ENCODE results near the gene DDI2. TPM values are rescaled to one million over a fixed set of nuclear protein-coding genes. Genes with fewer than 3 reads are reported as not detected.
A peak's percentile ranks its signal among the peaks of the same experiment; 100 is the strongest.

The DDI2 gene
- total RNA-seq, 4 donors from 2014 or later: 21.9 to 79.0 (median 38.6) TPM

GRCh38 chr1:15683345-15684039 lies 66.2 kb downstream of the DDI2 start:
- H3K27ac ChIP-seq: peak overlapping the region; percentile 91 to 95 (median 94)
- 39 to 85% methylated on average over 6 to 13 of the region's 18 CpGs for WGBS, 2 donors
- no peak for TF ChIP-seq POLR2A (IDR thresholded peaks at IDR 0.05)
- TF ChIP-seq CTCF (IDR thresholded peaks at IDR 0.05): no peak
- H3K9me3 ChIP-seq: no peaks in the 10 kb centered on the region
- no peaks in the 10 kb centered on the region for H3K36me3 ChIP-seq
- no peaks in the 10 kb centered on the region for H3K27me3 ChIP-seq
- DNase-seq: no peak
- H3K4me3 ChIP-seq (replicated peaks in 1 of 3): peak overlapping the region; percentile 33 to 92 (median 72)
- H3K4me1 ChIP-seq: peaks cover 5 to 34% of the 10 kb centered on the region in 2 donors
- intact Hi-C loops (cut with DNase I): no loop called here

- no peaks in the 10 kb centered on the region for H3K36me3 ChIP-seq
- intact Hi-C loops (cut with DNase I): no loop called here
- peak; percentile 35 to 42 for DNase-seq
- peaks cover 5 to 34% of the 10 kb centered on the region in 2 donors for H3K4me1 ChIP-seq
- no peaks in the 10 kb centered on the region for H3K9me3 ChIP-seq
- peak within 1 kb of the TSS; percentile 33 to 92 (median 74) for H3K4me3 ChIP-seq (replicated peaks in 1 of 3)
- H3K27me3 ChIP-seq: no peaks in the 10 kb centered on the region
- peak within 1 kb of the TSS; percentile 91 to 95 (median 94) for H3K27ac ChIP-seq
- 0% methylated on average over 3 of the region's 52 CpGs; no CpG with 5 or more reads in 1 of the 2 donors for WGBS, 2 donors
- peak in 1 of 2 donors; percentile 69 for TF ChIP-seq POLR2A (IDR thresholded peaks at IDR 0.05)
- no peak for TF ChIP-seq CTCF (IDR thresholded peaks at IDR 0.05)
Observed at GRCh38 chr1:15684042-15684461, 66.8 kb downstream of the DDI2 start, which contains the start of gene PLEKHM2. TSS of gene PLEKHM2 (plus strand) at chr1:15684320. CDS start at chr1:15684559, 239 bp downstream.

GRCh38 chr1:15684468-15685291 lies 67.4 kb downstream of the DDI2 start:
- no peaks in the 10 kb centered on the region for H3K36me3 ChIP-seq
- intact Hi-C loops (cut with DNase I): no loop called here
- peaks cover 5 to 34% of the 10 kb centered on the region in 2 donors for H3K4me1 ChIP-seq
- peak overlapping the region; percentile 86 to 95 (median 94) for H3K27ac ChIP-seq
- peak overlapping the region; percentile 24 to 82 (median 74) for H3K4me3 ChIP-seq (replicated peaks in 1 of 3)
- H3K27me3 ChIP-seq: no peaks in the 10 kb centered on the region
- TF ChIP-seq POLR2A (IDR thresholded peaks at IDR 0.05) (no peak), CTCF (IDR thresholded peaks at IDR 0.05) (peak in 2 of 6 experiments; percentile 7 to 10)
- peak; percentile 39 for DNase-seq
- WGBS, 2 donors: 1 to 4% methylated on average over 3 to 10 of the region's 72 CpGs
- no peaks in the 10 kb centered on the region for H3K9me3 ChIP-seq

- TF ChIP-seq CTCF (IDR thresholded peaks at IDR 0.05): no peak
- TF ChIP-seq POLR2A (IDR thresholded peaks at IDR 0.05): no peak
- no peak for DNase-seq
Observed at GRCh38 chr1:15685820-15686219, 68.6 kb downstream of the DDI2 start.

More at GRCh38 chr1:15685820-15686219, 68.6 kb downstream of the DDI2 start:
- no peaks in the 10 kb centered on the region for H3K27me3 ChIP-seq
- H3K4me3 ChIP-seq (replicated peaks in 1 of 3): no peak overlapping the region
- peaks cover 5 to 26% of the 10 kb centered on the region in 2 donors for H3K4me1 ChIP-seq
- H3K27ac ChIP-seq: peak overlapping the region in 2 of 3 donors; percentile 94 to 95
- H3K36me3 ChIP-seq: no peaks in the 10 kb centered on the region
- intact Hi-C loops (cut with DNase I): no loop called here
- no peaks in the 10 kb centered on the region for H3K9me3 ChIP-seq
- 65 to 70% methylated on average over 4 of the region's 4 CpGs for WGBS, 2 donors
